AG09309 (cell line): ENCODE results near the gene UBE2F.

Source experiments
- DNase-seq: peaks from one replicate; pipeline ENCODE4 v3.0.0-alpha.2; 2010; ENCODE audit warnings: low read depth
- H3K4me3 ChIP-seq: 2 replicates; pipeline ENCODE4 v1.5.1; 2011; ENCODE audit warnings: mild to moderate bottlenecking, low read depth, low read length, moderate library complexity; ENCODE audit not compliant: control insufficient read depth
- TF ChIP-seq, protein P1 (sequence below): IDR thresholded peaks from 2 replicates; pipeline ENCODE4 v1.5.1; 2011; ENCODE audit warnings: mild to moderate bottlenecking, low read depth, low read length, inconsistent platforms; ENCODE audit not compliant: insufficient read depth, control insufficient read depth; ENCODE audit errors: missing control alignments

UBE2F gene

DNA sequence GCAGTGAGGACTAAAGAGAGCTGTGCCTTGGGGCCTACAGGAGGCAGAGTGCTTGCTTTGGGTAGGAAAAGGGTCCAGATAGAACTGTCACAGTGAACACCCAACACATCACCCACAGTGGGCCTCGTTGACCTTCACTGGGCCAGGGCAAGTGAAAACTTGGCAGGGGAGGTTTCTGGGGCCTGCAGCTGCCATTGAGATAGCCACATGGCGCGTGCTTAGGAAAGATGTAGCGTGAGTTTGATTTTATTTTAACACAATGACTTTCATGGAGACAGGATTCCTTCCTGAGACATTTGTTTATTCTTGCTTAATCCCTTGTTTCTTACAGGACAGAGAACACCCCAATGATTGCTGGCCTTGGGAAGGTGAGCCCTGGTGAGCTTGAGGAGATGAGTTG is 124.1 kb downstream of the UBE2F start:
- H3K4me3 ChIP-seq: no peak overlapping the region
- TF ChIP-seq, protein P1, sequence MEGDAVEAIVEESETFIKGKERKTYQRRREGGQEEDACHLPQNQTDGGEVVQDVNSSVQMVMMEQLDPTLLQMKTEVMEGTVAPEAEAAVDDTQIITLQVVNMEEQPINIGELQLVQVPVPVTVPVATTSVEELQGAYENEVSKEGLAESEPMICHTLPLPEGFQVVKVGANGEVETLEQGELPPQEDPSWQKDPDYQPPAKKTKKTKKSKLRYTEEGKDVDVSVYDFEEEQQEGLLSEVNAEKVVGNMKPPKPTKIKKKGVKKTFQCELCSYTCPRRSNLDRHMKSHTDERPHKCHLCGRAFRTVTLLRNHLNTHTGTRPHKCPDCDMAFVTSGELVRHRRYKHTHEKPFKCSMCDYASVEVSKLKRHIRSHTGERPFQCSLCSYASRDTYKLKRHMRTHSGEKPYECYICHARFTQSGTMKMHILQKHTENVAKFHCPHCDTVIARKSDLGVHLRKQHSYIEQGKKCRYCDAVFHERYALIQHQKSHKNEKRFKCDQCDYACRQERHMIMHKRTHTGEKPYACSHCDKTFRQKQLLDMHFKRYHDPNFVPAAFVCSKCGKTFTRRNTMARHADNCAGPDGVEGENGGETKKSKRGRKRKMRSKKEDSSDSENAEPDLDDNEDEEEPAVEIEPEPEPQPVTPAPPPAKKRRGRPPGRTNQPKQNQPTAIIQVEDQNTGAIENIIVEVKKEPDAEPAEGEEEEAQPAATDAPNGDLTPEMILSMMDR: no peak
- no peak for DNase-seq

DNA sequence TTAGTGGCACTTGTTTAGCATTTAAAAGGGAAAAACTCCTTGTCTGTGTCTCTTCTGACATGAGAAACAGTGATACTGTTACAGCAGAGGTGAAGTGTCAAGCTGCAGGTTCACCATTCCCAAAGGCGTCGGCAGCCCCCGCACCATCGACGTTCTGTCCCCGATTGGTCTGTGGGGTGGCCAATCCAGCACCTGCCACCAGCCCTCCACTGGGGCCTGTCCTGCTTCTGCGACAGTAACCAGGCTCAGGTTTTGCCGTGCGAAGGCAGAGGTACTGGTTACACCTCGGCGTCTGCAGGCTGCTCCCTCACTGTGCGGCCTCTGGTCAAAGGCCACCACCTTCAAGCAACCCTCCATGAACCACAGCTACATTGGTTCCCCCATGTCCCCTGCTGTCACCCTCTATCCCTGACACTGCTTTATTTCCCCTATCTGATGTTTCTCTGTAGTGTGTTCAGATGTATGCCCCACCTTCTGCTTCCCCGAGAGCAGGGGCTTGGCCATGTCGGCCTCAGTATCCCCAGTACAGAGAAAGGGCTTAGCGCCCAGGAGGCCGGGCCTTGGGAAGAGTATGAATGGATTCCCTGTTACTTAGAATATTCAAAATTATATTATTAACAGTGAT is 124.7 kb downstream of the UBE2F start:
- DNase-seq: no peak
- TF ChIP-seq, protein P1: no peak
- H3K4me3 ChIP-seq: no peak overlapping the region
